ENCODE data around the gene NKAIN2.

DNA sequence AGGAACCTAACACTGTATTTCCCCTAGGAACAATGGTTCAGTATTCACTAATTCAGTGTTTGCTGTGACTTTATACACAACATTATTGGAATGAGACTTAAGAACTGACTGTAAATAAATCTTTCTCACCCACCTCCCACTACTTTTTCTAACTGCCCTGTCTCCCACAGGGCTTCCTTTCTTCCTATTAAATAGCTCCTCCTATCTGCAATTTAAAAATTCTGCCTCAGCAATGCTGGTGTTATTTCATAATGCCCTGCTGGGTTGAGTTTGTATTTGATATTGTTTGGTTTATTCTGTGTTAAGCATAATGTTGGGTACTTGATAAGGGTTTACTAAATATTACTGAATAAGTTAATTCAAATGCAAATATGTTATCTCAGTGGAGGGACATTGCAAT lies 585.5 kb downstream of the NKAIN2 start:
- TF ChIP-seq, protein P1, sequence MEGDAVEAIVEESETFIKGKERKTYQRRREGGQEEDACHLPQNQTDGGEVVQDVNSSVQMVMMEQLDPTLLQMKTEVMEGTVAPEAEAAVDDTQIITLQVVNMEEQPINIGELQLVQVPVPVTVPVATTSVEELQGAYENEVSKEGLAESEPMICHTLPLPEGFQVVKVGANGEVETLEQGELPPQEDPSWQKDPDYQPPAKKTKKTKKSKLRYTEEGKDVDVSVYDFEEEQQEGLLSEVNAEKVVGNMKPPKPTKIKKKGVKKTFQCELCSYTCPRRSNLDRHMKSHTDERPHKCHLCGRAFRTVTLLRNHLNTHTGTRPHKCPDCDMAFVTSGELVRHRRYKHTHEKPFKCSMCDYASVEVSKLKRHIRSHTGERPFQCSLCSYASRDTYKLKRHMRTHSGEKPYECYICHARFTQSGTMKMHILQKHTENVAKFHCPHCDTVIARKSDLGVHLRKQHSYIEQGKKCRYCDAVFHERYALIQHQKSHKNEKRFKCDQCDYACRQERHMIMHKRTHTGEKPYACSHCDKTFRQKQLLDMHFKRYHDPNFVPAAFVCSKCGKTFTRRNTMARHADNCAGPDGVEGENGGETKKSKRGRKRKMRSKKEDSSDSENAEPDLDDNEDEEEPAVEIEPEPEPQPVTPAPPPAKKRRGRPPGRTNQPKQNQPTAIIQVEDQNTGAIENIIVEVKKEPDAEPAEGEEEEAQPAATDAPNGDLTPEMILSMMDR (IDR thresholded peaks at IDR 0.05; ENCODE audit: low read length): no peak
- TF ChIP-seq EZH2 (optimal IDR thresholded peaks at IDR 0.05; ENCODE audit: low read depth, low read length) (no peak), EZH2phosphoT487 (IDR thresholded peaks at IDR 0.05; ENCODE audit: low read length) (no peak)
